PC-9 (cell line): ENCODE data around the gene GLRA1. TPM values are rescaled to one million over a fixed set of nuclear protein-coding genes. Genes with fewer than 3 reads are reported as not detected.
"Not testable (repeated sequence)": the region's sequence is repeated elsewhere in the genome, so short reads cannot be mapped to it uniquely, and the experiment has no call there.

Experiments
- BruUV-seq: library from RNA; stranded (reverse); fragments of 400-500 nt; replicated peaks from 2 replicates; lab custom pipeline; 2021; lab: Mats Ljungman, UMichigan
- CTCF ChIA-PET: fragments of 300-600 bp; sonication (Branson Sonifier 250); formaldehyde crosslinking; loops from one replicate; lab custom pipeline; 2022; ENCODE audit warnings: antibody characterized with exemption; lab: Charles Lee
- POLR2A ChIA-PET: fragments of 300-600 bp; sonication (Branson Sonifier 250); formaldehyde crosslinking; loops from one replicate; lab custom pipeline; 2022; ENCODE audit warnings: antibody characterized with exemption; ENCODE audit not compliant: unreplicated experiment; lab: Charles Lee
- DNase-seq, 2 experiments: peaks; one replicate each; pipeline versions ENCODE4 v3.0.0 to v3.0.0-alpha.2; 2015 to 2022; ENCODE audit warnings: mixed read lengths in 1 of 2
- H2AFZ ChIP-seq: fragments of 200-600 bp; sonication (generic); 2 replicates; pipeline ENCODE4 v1.8.1; 2017; ENCODE audit warnings: antibody characterized with exemption
- H3F3A ChIP-seq: fragments of 200-600 bp; sonication (generic); 2 replicates; pipeline ENCODE4 v1.8.1; 2017; ENCODE audit warnings: antibody characterized with exemption, mild to moderate bottlenecking, low read depth; ENCODE audit not compliant: insufficient read depth
- H3K27ac ChIP-seq: fragments of 200-600 bp; sonication (generic); 2 replicates; pipeline ENCODE4 v1.6.1; 2016; ENCODE audit warnings: mixed run types
- H3K27me3 ChIP-seq: fragments of 200-600 bp; sonication (generic); 2 replicates; pipeline ENCODE4 v1.6.1; 2016; ENCODE audit warnings: low read depth, mixed run types; ENCODE audit not compliant: insufficient read depth
- H3K36me3 ChIP-seq: fragments of 200-600 bp; sonication (generic); 2 replicates; pipeline ENCODE4 v1.6.1; 2016; ENCODE audit warnings: low read depth, mixed run types
- H3K4me1 ChIP-seq: fragments of 200-600 bp; sonication (generic); replicated peaks from 2 replicates; pipeline ENCODE4 v1.6.1; 2016; ENCODE audit warnings: mixed run types; ENCODE audit not compliant: insufficient read depth
- H3K4me2 ChIP-seq: fragments of 200-600 bp; sonication (generic); 2 replicates; pipeline ENCODE4 v1.6.1; 2017; ENCODE audit warnings: mixed run types
- H3K4me3 ChIP-seq: fragments of 200-600 bp; sonication (generic); 2 replicates; pipeline ENCODE4 v1.6.1; 2016; ENCODE audit warnings: mixed run types
- H3K79me2 ChIP-seq: fragments of 200-600 bp; sonication (generic); 2 replicates; pipeline ENCODE4 v1.6.1; 2017; ENCODE audit warnings: low read depth, mixed run types
- H3K9me2 ChIP-seq: fragments of 200-600 bp; sonication (generic); 2 replicates; pipeline ENCODE4 v1.8.1; 2017; ENCODE audit warnings: mild to moderate bottlenecking; ENCODE audit not compliant: insufficient read depth
- H3K9me3 ChIP-seq: fragments of 200-600 bp; sonication (generic); 2 replicates; pipeline ENCODE4 v1.8.1; 2016; ENCODE audit warnings: low read depth; ENCODE audit not compliant: insufficient read depth
- H4K20me1 ChIP-seq: fragments of 200-600 bp; sonication (generic); 2 replicates; pipeline ENCODE4 v1.8.1; 2017; ENCODE audit not compliant: insufficient read depth
- EZH2 ChIP-seq: fragments of 200-600 bp; sonication (generic); IDR thresholded peaks from 2 replicates; pipeline ENCODE4 v1.8.0; 2017; ENCODE audit warnings: antibody characterized with exemption, low read depth
- intact Hi-C: fragments of 100-400 bp; cut with micrococcal nuclease; formaldehyde crosslinking; loops from one replicate; pipeline ENCODE4 v1.10.0; 2022; ENCODE audit not compliant: unreplicated experiment
- total RNA-seq: library from RNA; stranded (reverse); gene quantifications from 2 replicates; pipeline ENCODE4 v1.2.3, GENCODE V29; 2021
- TF ChIP-seq, protein P1 (sequence below): fragments of 200-600 bp; sonication (generic); conservative IDR thresholded peaks from 2 replicates; pipeline ENCODE4 v1.6.1; 2017; ENCODE audit warnings: mixed run types, antibody characterized with exemption, mild to moderate bottlenecking, moderate library complexity

The GLRA1 gene
- total RNA-seq, 1 experiment from 2014 or later, result not detected

DNA sequence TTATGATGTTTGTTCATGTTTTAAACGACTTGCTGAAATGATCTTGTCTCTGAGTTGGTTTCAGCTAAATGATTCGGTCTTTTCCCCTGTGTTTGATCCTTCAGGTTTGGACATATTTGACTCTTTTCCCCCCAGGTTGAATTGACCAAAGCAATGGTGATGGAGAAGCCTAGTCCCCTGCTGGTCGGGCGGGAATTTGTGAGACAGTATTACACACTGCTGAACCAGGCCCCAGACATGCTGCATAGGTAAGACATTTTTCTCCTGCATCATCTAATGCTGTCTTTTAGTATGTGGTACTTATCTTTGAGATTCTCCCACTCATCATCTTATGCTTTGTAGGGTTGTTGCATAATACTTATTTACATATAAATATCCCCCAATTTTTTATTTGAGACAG is 138.2 kb downstream of the GLRA1 start:
- DNase-seq, result no peak
- H3K9me2 ChIP-seq, result no peaks in the 10 kb centered on the region
- intact Hi-C loops, result no loop called here
- H2AFZ ChIP-seq, result no peak overlapping the region
- TF ChIP-seq EZH2, result no peak
- TF ChIP-seq, protein P1, sequence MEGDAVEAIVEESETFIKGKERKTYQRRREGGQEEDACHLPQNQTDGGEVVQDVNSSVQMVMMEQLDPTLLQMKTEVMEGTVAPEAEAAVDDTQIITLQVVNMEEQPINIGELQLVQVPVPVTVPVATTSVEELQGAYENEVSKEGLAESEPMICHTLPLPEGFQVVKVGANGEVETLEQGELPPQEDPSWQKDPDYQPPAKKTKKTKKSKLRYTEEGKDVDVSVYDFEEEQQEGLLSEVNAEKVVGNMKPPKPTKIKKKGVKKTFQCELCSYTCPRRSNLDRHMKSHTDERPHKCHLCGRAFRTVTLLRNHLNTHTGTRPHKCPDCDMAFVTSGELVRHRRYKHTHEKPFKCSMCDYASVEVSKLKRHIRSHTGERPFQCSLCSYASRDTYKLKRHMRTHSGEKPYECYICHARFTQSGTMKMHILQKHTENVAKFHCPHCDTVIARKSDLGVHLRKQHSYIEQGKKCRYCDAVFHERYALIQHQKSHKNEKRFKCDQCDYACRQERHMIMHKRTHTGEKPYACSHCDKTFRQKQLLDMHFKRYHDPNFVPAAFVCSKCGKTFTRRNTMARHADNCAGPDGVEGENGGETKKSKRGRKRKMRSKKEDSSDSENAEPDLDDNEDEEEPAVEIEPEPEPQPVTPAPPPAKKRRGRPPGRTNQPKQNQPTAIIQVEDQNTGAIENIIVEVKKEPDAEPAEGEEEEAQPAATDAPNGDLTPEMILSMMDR, result no peak
- peaks cover 98% of the 10 kb centered on the region for H3K79me2 ChIP-seq
- peaks cover 9% of the 10 kb centered on the region for H3F3A ChIP-seq
- H3K27me3 ChIP-seq, result no peaks in the 10 kb centered on the region
- H3K4me2 ChIP-seq, result no peak overlapping the region
- H3K4me3 ChIP-seq, result no peak overlapping the region
- POLR2A ChIA-PET, result no interaction called here
- peaks cover 98% of the 10 kb centered on the region for H4K20me1 ChIP-seq
- H3K4me1 ChIP-seq, result peaks cover 15% of the 10 kb centered on the region
- no peak overlapping the region for H3K27ac ChIP-seq
- H3K36me3 ChIP-seq, result peaks cover 70% of the 10 kb centered on the region
- H3K9me3 ChIP-seq, result no peaks in the 10 kb centered on the region
- CTCF ChIA-PET, result no interaction called here
- no TSS peak for BruUV-seq

DNA sequence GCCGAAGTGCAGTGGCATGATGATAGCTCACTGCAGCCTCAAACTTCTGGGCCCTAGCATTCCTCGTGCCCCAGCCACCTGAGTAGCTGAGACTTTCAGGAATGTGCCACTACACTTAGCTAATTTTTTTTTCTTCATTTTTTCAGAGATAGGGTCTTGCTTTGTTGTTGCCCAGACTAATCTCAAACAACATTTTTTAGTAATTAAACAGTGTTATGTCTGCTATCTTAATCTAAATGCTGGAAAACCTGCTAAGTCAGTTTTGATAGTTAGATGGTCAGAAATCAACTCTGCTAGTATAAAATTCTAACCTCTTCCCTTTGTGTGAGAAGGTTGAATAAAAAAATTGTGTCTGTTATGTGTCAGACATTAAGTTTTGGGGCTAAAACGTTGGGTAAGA is 140.5 kb downstream of the GLRA1 start:
- H3K9me3 ChIP-seq, result no peaks in the 10 kb centered on the region
- intact Hi-C loops, result no loop called here
- no peak overlapping the region for H2AFZ ChIP-seq
- H3K9me2 ChIP-seq, result no peaks in the 10 kb centered on the region
- ChIA-PET CTCF (no interaction called here), POLR2A (interaction anchor here (0.7 to 0.9 kb wide), 2 partner anchors 13 to 1334 kb away, joined by 4 to 5 read pairs; partner anchors contain the start of gene G3BP1)
- no peak for TF ChIP-seq EZH2
- TF ChIP-seq, protein P1, result no peak
- peaks cover 20% of the 10 kb centered on the region for H3F3A ChIP-seq
- peaks cover 23% of the 10 kb centered on the region for H3K4me1 ChIP-seq
- DNase-seq, result no peak
- H3K27me3 ChIP-seq, result no peaks in the 10 kb centered on the region
- no peak overlapping the region for H3K4me3 ChIP-seq
- H3K79me2 ChIP-seq, result peaks cover 100% of the 10 kb centered on the region
- H3K27ac ChIP-seq, result no peak overlapping the region
- H3K4me2 ChIP-seq, result no peak overlapping the region
- peaks cover 57% of the 10 kb centered on the region for H3K36me3 ChIP-seq
- BruUV-seq, result no TSS peak
- H4K20me1 ChIP-seq, result peaks cover 99% of the 10 kb centered on the region

DNA sequence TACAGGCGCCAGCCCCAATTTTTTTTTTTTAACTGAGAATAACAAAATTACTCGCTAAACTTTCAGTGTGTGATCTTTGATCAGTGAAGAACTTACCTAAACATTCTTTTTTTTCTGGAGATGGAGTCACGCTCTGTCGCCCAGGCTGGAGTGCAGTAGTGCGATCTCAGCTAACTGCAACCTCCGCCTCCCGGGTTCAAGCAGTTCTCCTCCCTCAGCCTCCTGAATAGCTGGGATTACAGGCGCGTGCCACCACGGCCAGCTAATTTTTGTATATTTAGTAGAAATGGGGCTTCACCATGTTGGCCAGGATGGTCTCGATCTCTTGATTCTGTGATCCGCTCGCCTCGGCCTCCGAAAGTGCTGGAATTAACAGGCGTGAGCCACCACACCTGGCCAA is 141.0 kb downstream of the GLRA1 start:
- CTCF ChIA-PET, H2AFZ ChIP-seq, H3K9me2 ChIP-seq, H3K4me2 ChIP-seq, DNase-seq, H3K4me3 ChIP-seq, H3K9me3 ChIP-seq, BruUV-seq, H3K27me3 ChIP-seq, H3K27ac ChIP-seq: not testable (repeated sequence)
- peaks cover 100% of the 10 kb centered on the region for H3K79me2 ChIP-seq
- intact Hi-C loops, result loop anchor here (2.0 kb wide), 1 partner anchor 23 kb away; no protein-coding TSS in a partner anchor
- peaks cover 99% of the 10 kb centered on the region for H4K20me1 ChIP-seq
- POLR2A ChIA-PET, result interaction anchor here (0.7 to 0.9 kb wide), 2 partner anchors 12 to 1334 kb away, joined by 4 to 5 read pairs; partner anchors contain the start of gene G3BP1
- peaks cover 56% of the 10 kb centered on the region for H3K36me3 ChIP-seq
- peaks cover 20% of the 10 kb centered on the region for H3F3A ChIP-seq
- H3K4me1 ChIP-seq, result peaks cover 23% of the 10 kb centered on the region

DNA sequence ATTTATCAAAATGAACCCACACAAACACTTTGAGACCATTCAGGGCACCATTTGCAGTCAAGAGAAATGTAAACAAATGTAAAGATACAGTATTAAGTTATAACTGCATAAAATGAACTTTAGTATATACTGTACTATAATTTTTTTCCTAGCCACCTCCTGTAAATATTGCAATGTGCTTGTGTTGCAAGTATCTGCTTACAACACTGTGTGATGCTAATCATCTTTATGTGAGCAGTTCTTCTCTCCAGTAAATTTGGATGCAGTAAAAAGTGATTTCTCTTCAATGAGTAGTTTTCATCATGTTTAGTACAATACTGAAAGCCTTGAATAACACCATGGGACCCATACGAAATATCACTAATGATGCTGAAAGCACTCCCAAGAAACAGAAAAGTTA is 143.4 kb downstream of the GLRA1 start:
- H3K4me2 ChIP-seq, result no peak overlapping the region
- intact Hi-C loops, result no loop called here
- no peaks in the 10 kb centered on the region for H3K9me3 ChIP-seq
- no peak for TF ChIP-seq EZH2
- TF ChIP-seq, protein P1, result no peak
- no peaks in the 10 kb centered on the region for H3K27me3 ChIP-seq
- H3K4me1 ChIP-seq, result peaks cover 24% of the 10 kb centered on the region
- BruUV-seq, result no TSS peak
- POLR2A ChIA-PET, result no interaction called here
- peaks cover 100% of the 10 kb centered on the region for H3K79me2 ChIP-seq
- peaks cover 20% of the 10 kb centered on the region for H3F3A ChIP-seq
- no peak overlapping the region for H3K4me3 ChIP-seq
- peaks cover 48% of the 10 kb centered on the region for H3K36me3 ChIP-seq
- no peak overlapping the region for H2AFZ ChIP-seq
- H3K9me2 ChIP-seq, result no peaks in the 10 kb centered on the region
- no peak overlapping the region for H3K27ac ChIP-seq
- CTCF ChIA-PET, result no interaction called here
- no peak for DNase-seq
- H4K20me1 ChIP-seq, result peaks cover 99% of the 10 kb centered on the region
